GM18909 (cell line): ENCODE measurements around the gene CEP128.
"Not testable (repeated sequence)": the region's sequence is repeated elsewhere in the genome, so short reads cannot be mapped to it uniquely, and the experiment has no call there.

ENCODE experiments used
- ATAC-seq: cut with Tn5 transposase; IDR thresholded peaks from one replicate; pipeline ENCODE4 v1.9.1; 2021; ENCODE audit warnings: mild to moderate bottlenecking; ENCODE audit not compliant: unreplicated experiment, poor library complexity

CEP128 gene

DNA sequence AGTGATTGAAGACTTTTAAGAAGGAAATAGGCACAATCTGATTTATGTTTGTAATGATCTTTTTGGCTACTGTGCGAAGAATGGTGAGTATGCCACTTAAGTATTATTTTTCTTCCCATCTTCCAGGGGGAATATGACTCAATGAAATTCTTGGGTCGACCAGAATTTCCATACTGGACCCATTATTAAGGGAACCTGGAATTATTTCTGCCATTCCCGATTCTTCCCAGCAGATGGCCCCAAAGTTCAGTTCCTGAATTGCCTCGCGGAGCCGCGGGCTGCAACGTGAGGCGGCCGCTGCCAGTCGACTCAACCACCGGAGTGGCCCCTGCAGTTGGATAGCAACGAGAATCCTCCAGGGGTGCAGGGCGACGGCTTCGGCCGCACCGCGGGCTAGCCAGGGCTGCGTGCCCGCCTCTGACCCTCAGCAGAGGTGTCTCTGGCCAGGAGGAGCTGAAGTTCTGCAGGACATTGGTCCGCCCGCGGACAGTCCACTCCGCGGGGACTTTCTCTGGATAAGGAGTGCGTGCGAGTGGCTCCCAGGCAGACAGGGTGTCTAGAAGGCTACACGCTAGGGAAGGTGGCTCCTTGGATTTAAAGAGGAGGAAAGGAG is 13.3 kb upstream of the CEP128 start:
- ATAC-seq = no peak

DNA sequence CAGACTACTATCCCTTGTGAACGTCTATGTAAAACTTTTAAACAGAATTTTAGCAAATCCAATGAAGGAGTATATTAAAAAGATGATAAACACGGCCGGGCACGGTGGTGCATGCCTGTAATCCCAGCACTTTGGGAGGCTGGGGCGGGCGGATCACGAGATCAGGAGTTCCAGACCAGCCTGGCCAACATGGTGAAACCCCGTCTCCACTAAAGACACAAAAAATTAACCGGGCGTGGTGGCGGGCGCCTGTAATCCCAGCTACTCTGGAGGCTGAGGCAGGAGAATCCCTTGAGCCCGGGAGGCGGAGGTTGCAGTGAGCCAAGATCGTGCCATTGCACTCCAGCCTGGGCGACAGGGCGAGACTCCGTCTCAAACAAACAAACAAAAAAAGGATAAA is 11.7 kb upstream of the CEP128 start:
- ATAC-seq = not testable (repeated sequence)

DNA sequence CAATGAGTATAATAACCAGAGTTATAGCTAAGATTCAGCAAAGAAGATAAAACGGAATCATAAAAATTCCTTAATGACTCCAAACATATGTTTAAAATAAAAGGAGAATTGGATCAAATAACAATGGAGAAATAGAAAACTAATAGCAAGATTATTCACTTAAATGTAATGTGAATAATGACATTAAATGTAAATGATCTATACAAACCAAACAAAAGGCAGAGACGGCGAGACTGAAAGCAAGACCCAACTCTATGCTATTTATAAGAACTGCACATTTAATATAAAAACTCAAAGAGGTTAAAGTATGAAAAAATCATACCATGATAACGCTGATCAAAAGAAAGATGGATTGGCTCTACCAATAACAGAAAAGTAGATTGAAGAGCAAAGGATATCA is 10.0 kb upstream of the CEP128 start:
- ATAC-seq = no peak

DNA sequence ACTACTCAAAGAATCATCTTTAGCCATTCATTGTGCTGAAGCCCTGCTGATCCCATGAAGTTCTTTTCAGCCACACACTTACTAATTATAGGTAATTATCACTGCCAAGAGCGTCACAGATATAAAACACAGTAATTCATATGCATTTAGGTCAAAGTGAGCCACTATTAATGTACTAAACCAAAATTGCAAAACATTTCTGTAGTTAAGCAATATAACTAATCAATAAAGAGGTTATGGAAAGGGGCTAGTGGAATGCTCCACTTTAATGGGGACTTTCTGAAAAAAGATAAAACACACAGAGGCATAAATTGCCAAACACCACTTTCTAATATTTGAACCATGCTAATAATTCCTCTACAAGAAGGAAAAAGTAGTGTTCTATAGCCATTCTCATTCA is 6.8 kb upstream of the CEP128 start:
- no peak for ATAC-seq

DNA sequence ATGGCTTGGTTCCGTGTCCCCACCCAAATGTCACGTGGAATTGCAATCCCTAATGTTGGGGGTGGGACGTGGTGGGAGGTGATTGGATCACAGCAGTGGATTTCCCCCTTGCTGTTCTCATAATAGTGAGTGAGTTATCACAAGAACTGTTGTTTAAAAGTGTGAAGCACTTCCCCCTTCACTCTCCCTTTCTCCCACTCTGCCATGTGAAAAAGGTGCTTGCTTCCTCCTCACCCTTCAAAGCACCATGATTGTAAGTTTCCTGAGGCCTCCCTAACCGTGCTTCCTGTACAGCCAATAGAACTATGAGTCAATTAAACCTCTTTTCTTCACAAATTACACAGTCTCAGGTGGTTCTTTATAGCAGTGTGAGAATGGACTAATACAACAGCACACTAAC is 5.3 kb upstream of the CEP128 start:
- ATAC-seq = no peak

DNA sequence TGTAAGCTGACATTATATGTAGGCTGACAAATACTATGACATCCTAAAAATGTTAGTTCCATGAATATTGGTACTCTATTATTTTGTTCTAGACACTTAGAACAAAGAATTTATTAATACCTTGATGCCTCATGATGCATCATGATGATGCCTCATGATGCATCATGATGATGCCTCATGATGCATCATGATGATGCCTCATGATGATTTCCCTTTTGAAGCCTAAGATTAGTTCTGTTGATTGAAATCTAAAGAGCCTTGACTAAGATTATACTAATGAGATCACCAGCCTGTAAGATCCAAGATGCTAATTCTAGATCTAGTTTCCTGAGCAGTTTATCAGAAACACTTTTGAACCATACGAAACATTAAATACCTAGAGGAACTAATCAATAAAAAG is 4.6 kb upstream of the CEP128 start:
- no peak for ATAC-seq

DNA sequence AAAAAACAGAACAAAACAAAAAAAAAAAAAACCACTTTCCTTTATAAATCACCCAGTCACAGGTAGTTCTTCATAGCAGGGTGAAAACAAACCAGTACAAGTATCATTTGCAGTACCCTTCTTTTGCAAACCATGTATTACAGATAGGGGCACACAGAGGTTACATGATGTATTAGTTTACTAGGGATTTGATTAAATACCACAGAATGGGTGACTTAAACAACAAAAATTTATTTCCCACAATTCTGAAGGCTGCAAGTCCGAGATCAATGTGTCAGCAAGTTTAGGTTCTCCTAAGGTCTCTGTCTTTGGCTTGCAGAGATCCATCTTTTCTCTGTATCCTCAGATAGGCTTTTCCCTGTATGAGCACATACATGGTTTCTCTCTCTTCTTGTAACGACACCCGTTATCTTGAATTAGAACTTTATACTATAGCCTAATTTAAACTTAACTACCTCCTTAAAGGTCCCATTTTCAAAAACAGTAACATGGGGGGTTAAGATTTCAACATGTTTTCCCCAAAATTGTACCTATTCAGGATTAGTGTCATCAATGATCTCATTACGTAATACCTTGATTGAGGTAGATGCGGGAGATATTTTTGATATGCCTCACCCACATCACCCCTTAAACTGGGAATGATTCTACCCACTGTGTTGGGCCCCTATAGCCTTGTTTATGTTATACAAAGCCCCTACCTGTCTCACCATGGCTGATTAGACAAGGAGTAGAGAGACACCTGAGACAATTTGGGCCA is 3.5 kb upstream of the CEP128 start:
- no peak for ATAC-seq

DNA sequence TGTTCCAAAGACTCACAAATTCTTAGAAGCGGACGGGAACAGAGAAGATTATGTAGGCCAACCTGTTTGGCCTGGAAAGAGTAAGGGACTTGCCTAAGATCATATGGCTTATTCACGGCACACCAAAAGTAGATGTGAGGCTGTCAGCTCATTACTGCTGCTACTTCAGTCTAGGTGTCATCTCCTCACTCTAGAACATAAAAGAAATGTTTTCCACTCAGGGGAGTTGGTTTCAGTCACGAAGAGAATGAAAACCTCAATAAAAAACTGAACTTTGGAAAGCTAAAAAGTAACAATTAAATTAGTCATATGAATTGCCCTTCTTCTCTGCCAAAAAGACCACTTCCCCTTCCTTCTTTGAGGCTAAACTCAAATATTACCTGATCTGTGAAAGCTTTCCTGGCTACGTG is 658 bp upstream of the CEP128 start:
- ATAC-seq = peak; percentile 11

DNA sequence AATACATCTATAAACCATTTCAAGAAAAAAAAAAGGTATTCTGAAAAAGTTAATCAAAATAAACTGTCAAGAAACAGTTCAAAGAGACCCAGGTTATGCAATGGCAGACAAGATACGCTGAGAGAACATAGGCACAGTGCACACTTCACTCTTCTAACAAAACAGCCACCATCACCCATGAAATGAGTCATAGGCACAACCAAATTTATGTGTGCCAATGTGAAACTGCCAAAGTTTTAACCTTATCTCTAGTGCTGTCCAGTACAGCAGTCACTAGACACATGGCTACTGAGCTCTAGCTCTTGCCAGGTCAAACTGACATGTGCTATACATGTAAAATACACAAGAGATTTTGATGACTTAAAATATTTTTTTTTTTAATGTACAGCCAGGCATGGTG is 1.4 kb downstream of the CEP128 start:
- ATAC-seq = peak; percentile 31

DNA sequence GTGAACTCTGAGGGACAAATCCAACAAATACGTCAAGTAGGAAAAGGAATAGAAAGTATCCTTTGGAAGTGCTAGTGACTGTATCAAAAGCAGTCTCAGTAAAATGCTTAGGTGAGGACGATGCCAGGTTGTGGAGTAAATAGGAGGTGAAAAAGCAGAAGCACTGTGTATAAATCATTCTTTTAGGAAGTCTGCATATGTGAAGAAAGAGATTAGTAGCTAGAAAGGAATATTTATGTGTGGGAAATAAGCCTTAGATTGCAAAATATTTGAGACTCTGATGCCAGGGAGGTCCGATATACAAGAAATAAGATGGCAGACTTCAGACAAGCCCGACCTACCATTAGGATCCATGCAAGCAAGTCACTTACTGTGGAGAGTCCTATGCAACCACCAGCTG is 7.9 kb downstream of the CEP128 start:
- ATAC-seq = no peak

DNA sequence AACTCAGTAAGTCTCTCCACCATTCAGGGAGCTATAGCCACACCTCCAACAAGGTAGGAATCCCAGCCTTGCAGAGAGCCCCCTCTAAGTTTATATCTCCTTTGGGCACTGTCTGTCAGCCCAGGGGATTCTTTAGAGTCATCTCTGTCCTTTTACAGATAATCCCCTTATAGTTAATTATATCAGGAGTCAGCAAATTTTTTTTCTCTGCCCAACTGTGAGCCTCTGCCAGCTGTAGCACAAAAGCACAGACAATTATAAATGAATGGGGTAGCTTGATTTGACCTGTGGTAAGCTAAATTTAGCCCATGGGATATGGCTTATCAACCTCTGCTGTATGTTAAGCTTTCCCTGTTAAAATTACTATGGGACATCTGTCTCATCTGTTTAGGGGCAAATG is 8.3 kb downstream of the CEP128 start:
- ATAC-seq = no peak

DNA sequence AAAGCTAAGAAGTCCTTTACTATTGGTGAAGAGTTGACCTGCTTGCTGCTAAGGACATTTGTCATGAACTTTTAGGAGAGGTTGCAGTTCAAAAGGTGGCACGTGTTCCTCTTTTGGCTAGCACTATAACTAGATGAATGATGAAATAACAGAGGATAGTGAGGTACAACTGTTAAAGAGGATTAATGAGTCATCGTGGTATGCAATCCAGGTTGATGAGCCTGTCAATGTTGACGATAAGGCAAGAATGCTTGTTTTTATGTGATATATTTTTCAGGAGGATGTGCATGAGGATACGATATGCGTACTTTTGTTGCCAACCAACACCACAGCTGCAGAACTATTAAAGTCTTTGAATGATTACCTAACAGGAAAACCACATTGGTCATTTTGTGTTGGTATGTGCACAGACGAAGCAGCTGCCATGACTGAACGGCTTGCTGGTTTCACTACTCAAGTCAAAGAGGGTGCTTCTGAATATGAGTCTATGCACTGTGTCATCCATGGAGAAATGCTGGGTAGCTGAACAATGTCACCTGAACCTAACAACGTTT is 10.6 kb downstream of the CEP128 start:
- peak; percentile 97 for ATAC-seq

DNA sequence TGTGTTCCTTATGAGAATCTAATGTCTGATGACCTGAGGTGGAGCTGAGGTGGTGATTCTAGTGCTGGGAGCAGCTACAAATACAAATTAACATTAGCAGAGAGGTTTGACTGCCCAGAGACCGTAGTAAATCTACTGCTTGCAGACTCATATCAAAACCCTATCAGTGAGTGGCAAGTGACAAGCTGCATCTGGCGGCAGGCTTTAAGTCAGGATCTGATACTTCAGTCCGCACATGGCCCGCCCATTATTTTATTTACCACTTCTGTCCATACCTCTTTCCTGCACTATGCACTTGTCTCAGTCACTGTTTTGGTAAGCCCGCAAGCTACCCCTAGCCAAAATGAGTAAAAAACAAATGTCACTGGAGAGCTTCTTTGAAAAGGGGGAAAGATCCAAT is 11.4 kb downstream of the CEP128 start:
- peak; percentile 28 for ATAC-seq

DNA sequence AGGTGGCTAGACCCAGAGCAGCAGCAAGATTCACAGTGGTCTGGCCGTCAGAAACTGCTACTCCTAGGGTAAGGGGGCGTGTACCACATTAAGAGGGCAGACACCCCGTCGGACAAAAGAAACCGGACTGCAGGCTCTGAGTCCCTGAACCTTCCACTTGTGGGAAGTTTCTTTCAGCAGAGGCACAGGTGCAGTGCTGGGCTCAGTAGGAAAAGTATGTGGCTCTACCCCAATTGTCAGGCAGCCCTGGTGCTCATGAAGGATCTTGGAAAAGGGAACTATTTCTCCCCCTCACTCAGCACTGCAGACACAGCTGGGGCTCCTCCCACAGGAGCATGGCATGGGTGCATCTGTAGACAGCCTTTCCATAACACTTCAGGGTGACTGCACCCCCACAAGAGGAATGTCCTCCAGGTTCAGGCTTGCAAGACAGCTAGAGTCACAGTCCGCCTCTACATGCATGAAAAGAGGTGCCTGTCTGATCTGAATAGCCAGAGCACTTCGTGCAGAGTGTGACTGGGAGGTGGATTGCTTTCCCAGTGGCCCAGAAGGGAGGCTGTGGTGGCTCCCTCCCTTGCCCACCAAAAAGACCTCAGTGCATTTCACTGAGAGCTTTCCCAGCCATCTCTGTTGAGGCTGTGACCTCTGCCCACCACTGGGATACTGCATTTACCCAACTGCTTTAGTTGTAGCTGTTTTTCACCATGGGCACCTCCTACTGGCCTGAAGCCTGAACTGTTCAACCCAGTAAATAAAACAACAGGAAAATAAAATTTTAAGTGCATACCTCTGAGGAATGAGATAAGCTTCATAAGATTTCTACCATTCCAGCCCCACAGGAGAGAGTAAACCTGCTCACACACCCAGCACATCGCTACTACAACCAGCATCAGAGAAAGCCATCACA is 14.2 kb downstream of the CEP128 start:
- ATAC-seq = no peak

DNA sequence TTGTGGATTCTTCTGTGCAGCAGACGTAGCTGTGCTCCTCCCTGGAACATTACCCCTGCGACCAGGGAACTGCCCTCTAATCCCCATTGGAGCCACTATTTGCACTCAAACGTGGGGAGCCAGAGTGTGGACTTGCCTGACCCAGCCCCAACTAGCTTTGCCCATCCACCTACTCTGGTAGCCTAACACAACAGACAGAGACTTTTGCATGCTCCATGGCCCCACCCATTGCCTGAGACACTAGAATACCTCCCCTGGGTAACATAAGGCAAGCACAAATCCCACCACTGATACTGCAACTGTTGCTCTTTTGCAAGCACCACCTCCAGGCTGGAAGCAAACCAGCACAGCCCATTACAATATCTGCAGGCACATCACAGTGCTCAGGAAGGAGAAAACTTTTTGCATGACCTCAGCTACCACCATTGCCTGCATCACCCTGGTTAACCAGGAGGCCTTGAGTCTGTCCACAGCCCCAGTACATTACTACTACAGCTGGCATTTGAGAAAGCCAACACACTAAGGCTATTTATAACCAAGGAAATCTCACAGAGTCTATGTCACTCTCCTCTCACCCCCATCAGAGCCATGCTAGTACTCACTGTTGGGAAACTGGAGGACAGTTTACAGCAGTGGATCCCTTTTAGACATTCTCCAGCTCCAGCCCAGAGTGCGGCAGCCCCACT is 15.0 kb downstream of the CEP128 start:
- ATAC-seq = no peak

DNA sequence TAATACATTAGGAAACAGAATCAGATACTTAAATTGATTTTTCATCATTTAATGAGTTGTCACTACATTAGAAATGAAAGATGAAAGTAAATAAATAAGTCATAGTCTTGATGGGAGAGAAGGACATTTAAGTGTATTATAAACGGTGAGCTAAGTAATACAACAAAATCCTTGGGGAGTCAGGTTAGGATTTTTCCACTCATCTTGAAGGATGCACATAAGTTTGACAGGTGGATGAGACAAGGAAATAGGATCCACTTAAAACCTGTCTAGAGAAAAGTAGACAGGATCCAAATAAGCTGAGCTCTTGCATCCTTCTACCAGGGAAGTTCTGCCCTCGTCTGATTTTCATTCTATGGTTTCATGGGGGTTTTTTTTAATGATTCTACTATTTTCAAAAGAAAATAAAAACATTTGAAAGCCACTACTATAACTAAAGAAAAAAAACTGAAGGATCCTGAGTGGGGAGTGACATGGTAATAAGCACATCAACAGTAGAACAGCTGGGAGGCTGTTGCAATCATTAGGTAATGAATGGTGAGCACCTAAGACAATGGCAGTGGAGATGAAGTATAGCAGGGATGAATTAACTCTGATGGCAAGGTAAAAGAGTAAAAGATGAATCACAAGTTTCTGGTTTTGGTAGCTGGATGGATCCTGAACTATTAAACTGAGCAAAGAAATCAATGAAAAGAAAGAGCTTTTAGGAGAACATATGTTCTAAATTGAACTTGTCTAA is 17.0 kb downstream of the CEP128 start:
- no peak for ATAC-seq

DNA sequence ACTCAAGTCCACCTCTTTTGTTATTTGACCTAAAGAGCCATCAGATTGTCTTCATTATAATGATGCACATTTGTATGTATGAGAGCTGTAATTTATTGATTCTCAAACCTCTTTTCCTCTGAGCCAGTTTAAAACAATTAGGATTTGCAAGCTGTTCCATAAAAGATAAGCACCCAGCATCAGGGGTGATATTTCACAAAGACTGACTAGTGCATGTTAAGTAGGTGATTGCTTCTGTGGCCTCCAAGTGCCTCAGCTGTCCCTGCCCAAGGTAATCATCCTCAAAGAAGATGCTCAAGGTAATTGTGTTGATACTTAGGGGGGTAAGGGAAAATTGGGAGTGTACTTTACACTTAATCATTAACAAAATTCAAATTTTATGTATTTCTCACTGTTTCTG is 18.2 kb downstream of the CEP128 start:
- no peak for ATAC-seq

DNA sequence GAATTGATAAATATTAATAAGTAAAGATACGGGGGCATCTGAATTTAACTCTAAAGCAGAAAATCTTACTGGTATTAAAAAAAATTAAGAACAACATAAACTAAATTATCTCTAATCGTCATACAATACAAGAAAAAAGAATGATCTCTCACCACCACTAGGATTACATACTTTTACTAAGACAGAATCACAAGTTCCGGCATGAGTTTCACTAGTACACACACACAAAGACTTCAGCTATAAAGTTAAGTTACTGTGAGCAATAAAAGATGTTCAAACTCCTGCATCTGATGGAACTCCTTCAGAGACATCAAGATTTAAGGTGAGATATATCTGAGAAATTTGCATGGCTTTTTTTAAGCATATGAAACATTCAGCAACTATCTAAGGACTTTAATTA is 21.9 kb downstream of the CEP128 start:
- ATAC-seq = no peak

DNA sequence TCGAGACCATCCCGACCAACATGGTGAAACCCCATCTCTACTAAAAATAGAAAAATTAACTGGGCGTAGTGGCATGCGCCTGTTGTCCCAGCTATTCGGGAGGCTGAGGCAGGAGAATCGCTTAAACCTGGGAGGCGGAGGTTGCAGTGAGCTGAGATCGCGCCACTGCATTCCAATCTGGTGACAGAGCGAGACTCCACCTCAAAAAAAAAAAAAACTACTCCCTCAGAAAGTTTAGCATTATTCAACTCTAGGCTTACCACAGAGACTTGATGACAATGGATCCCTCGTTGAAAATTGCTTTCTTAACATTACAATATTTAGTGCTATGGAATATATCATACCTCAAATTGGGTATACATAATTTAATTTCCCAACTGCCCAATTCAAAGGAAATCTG is 29.5 kb downstream of the CEP128 start:
- not testable (repeated sequence) for ATAC-seq

DNA sequence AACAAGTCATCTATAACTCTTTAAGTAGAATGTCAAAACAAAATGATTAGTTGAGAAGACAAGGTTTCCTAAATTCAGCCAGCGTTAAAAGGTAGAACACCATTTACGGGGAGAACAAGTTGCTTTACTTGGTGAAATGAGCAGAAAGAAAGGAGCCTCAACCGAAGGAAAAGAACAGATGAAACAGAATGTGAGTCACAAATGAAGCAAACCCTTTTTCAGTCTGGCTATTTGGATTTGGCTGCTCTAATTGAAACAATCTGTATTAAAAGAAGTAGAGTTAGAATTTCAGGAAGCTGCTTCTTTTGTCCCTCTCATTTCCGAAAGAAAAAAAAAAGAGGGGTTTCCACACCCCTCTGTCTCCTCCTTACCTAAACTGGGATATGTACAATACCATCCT is 34.6 kb downstream of the CEP128 start:
- ATAC-seq = no peak
